ENCODE measurements around the gene CNKSR2.

DNA sequence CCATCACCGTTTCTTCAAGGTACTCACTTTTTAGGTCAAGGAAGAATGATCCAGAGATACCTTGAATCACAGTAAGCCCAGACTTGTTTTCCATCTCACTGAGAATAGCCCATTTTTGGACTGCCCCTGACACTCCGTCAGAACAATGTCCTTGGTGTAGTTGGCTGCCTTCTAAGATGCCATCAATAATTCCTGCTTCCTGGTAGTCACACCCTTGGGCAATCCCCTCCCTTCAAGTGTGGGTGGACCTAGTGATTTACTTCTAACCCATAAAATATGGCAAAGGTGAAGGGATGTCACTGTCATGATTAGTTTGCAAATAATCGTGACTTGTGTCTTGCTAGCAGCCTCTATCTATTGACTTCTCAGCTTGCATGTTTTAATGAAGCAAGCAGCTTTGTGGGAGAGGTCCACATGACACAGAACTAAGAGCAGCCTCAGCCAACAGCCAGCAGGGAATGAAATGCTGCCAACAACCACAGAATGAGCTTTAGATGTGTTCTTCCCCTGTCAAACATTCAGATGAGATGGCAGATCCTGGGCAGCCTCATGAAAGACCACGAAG is 303.9 kb downstream of the CNKSR2 start:
- TF ChIP-seq, protein P1, sequence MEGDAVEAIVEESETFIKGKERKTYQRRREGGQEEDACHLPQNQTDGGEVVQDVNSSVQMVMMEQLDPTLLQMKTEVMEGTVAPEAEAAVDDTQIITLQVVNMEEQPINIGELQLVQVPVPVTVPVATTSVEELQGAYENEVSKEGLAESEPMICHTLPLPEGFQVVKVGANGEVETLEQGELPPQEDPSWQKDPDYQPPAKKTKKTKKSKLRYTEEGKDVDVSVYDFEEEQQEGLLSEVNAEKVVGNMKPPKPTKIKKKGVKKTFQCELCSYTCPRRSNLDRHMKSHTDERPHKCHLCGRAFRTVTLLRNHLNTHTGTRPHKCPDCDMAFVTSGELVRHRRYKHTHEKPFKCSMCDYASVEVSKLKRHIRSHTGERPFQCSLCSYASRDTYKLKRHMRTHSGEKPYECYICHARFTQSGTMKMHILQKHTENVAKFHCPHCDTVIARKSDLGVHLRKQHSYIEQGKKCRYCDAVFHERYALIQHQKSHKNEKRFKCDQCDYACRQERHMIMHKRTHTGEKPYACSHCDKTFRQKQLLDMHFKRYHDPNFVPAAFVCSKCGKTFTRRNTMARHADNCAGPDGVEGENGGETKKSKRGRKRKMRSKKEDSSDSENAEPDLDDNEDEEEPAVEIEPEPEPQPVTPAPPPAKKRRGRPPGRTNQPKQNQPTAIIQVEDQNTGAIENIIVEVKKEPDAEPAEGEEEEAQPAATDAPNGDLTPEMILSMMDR (IDR thresholded peaks at IDR 0.05; ENCODE audit: low read depth, low read length), result no peak
- no peak for TF ChIP-seq POLR2A (IDR thresholded peaks at IDR 0.05; ENCODE audit: extremely low read depth, insufficient read length)
